Panc1 (cell line): ENCODE data around the gene ICOSLG.
"Not testable (repeated sequence)": the region's sequence is repeated elsewhere in the genome, so short reads cannot be mapped to it uniquely, and the experiment has no call there.

Source experiments
- CTCF ChIP-seq: fragments of 450-650 bp; IDR thresholded peaks from 2 replicates; pipeline ENCODE4 v1.5.1; 2017; ENCODE audit warnings: mild to moderate bottlenecking
- POLR2AphosphoS5 ChIP-seq: IDR thresholded peaks from 2 replicates; pipeline ENCODE4 v1.6.1; 2012; ENCODE audit warnings: mild to moderate bottlenecking, low read depth, low read length, moderate library complexity
- SIN3A ChIP-seq: IDR thresholded peaks from 2 replicates; pipeline ENCODE4 v1.6.1; 2012; ENCODE audit warnings: low read depth, mild to moderate bottlenecking, low read length, moderate library complexity, borderline replicate concordance; ENCODE audit not compliant: insufficient read depth
- TCF7L2 ChIP-seq: IDR thresholded peaks from 2 replicates; pipeline ENCODE4 v1.6.1; 2011; ENCODE audit warnings: mild to moderate bottlenecking, low read depth, low read length, inconsistent platforms

- not testable (repeated sequence) for TF ChIP-seq CTCF, SIN3A, POLR2AphosphoS5, TCF7L2
These were observed 47.6 kb downstream of the ICOSLG start for GRCh38 chr21:44193108-44193507.
